NCI-H1105 treated with DMSO at 0.1 percent for 48 hours (cell line): ENCODE measurements around the gene TACC2.

Experiments
- DNase-seq: peaks from one replicate; lab custom pipeline; 2025; lab: John Stamatoyannopoulos, UW

Gene TACC2

GRCh38 chr10:122143238-122143841 lies 154.4 kb downstream of the TACC2 start:
- DNase-seq = no peak

DNA sequence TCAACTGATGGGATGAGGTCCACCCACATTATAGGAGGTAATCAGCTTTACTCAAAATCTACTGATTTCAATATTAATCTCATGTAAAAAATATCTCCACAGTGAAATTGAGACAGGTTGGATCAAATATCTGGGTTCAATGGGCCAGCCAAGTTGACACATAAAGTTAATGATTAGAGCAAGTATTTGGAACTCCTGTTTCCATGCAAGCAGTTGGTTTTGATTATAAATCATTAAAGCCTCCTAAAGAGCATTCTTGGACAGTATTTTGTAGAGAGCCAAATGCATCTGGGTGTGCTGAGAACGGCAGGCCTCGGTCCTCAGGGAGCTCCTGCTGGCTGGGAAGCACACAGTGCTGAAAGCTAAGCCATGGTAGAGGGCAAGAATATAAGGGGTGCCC lies 155.2 kb downstream of the TACC2 start:
- DNase-seq = no peak

DNA sequence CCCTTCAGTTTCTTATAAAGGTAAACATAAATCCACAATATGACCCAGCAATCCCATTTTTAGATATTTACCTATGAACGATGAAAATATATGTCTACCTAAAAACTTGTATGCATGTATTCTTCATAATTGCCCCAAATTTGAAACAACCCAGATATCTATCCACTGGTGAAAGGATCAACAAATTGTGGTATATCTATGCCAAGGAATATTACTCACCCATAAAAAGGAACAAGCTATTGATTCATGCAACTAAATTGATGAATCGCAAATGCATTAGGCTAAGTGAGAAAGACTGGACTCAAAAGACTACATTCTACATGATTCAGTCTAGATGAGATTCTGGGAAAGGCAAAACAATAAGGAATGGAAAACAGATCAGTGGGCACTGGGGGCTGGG lies 156.2 kb downstream of the TACC2 start:
- DNase-seq = no peak

DNA sequence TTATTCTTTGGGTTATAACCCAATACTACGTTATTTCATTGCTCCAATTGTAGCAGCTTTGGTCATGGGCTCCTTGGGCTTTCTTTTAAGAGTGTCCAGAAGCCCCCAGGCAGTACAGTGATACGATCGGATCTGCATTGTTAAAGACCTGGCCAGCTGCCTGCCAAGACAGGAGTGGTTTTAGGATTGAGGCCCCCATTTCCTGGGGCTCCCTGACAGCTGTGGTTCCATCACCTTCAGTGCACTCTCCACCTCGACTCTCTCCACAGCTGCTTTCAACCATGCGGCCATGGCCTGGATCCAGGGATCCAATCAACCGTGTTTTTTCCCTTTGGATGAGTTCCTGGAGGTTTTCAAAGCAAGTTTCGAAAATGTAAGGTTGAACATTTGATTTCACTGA lies 158.7 kb downstream of the TACC2 start:
- no peak for DNase-seq

GRCh38 chr10:122148876-122149560 lies 160.1 kb downstream of the TACC2 start:
- DNase-seq = no peak

DNA sequence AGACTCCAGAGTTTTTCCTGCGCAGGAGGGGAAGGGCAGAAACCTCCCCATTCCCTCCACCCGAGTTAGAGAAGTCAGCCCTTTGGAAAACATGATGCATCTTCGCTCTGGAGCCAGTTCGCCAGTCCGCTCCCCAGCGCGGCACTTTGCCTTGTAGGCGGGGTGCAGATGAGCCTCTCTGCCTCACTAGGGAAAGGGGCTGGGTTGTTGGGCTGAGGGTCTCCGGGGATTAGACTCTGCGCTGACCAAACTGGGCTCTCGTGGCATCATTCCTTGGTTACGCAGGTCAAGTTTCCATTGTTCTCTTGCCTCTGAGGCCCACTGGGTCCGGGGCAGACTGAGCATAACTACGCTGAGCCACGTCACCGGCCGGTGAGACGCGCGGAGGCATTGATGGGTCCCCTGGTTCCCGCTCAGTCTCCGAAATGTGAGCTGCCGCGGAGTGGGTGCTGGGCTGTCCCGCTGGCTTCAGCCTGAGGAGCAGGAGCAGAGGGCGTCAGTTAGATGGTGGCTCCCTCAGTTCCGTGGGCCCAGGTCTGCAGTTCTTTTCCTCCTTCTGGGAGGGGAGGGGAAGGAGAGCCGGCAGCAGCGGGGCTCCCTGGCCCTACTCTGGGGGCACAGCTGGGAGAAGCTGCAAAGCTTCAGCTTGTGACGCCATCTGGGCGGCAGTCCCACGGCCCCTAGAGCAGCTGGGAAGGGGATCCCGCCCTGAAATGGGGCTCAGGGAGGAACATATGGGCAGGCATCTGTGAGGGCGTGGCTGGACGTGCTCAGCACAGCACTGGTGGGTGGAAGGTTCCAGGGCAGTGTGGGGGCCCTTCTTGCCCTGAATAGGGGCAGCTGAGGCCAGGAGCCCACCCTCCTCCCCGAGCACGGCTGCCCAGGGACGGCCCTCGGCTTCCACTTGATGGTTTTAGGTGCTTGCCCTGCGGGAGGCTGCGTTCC lies 160.9 kb downstream of the TACC2 start:
- DNase-seq = no peak

DNA sequence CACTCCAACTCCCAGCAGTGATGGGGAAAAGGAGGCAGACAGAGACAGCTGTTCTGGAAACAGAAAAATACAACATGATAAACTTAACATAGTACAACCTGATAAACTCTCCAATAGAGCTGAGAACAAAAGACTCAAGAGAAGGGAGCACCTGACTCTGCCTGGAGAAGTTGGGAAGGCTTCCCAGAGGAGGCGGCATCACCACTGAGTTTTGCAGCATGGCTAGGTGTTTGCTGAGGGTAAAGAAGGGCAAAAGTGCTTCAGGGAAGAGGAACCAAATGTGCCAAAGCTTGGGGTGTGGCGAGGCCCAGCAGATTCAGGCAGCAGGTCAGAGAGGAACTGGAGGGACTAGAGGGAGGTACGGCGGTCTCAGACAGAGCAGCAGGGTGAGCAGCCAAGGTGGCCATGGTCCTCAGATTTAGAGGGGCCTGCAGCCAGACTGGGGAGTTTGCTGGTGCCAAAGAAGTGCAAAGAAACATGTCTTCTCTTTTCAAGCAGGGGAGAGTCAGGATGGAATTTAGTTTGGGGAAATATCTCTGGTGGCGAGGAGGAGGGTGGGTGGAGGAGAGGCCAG lies 162.2 kb downstream of the TACC2 start:
- DNase-seq = no peak

- no peak for DNase-seq
Observed at GRCh38 chr10:122152544-122152943, 163.6 kb downstream of the TACC2 start.

- DNase-seq = no peak
Observed at GRCh38 chr10:122154031-122154544, 165.1 kb downstream of the TACC2 start.

- no peak for DNase-seq
Observed at GRCh38 chr10:122154545-122155366, 165.8 kb downstream of the TACC2 start.

DNA sequence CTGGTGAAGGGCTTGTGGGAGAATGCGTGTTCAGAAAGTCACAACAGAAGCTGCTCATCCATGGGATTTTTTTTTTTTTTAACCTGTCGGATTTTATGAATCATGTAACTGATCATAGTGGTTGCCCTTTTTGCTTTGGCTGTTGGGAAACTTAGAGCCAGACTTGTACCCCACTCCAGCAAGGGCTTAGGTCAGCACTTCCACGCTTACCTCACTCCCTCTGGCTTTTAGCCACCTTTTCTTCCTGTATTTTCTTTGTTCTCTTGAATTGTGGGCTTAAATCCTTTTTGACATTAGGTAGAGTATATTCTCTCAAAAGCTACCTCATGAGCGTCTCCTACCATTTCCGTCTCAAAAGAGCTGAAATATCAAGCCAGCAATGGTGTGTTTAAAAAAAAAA lies 168.5 kb downstream of the TACC2 start:
- no peak for DNase-seq

GRCh38 chr10:122158362-122158761 lies 169.4 kb downstream of the TACC2 start:
- DNase-seq = no peak

- peak; percentile 11 for DNase-seq
Observed at GRCh38 chr10:122159141-122159970, 170.4 kb downstream of the TACC2 start.

DNA sequence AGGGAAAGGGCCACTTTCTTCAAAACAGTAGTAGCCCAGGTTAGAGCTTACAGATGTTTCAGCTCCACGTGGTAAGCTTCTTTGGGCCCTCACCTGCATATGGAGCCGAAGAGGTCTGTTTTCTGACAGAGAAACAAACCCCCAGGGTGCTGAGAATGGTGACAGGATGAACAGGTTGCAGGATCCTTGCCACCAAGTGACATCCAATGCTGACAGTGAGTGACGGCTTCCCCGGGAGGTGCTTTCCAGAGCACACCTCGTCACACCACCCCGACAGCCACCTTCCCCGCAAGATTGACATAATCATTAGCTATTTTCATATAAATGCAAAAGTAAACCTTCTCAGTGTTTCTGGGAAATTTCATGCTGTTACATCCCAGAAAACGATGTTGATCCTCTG lies 172.8 kb downstream of the TACC2 start:
- DNase-seq = no peak

GRCh38 chr10:122162671-122163173 lies 173.8 kb downstream of the TACC2 start:
- no peak for DNase-seq

DNA sequence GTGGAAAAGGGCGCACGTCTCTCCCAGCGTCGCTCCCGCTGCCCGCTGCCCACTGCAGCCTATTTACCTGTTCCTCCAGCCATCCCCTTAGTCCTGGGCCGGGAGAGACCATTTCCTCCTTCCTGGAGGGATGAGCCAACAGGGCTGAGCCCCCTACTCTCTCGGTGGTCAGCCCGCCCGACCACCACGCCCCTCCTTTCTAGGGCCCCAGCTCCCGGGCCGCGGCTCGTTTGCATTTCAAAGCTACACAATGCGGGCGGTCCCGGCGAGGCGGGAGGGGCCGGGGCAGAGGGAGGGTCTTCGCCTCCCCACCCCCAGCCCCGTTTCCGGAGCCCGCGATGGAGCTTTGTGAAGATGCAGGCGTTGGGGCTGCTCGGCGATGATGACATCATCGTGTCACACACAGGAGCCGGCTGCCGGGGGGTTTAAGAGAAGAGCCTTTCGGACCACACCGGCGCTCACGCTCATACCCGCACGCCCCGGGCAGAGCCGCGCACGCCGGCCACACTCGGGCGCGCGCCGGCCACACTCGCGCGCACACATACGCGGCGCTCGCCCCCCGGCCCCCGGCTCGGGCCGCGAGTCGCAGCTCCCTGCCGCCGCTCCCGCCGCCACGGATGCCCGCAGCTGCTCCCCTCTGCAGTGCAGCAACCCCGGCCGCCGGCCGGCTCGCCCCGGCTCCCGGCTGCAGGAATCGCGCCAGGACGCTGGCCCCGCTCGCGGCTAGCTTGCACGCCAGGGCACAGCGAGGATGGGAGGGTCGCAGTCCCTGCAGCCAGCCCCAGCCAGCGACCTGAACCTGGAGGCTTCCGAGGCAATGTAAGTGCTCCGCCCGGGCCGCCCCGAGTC lies 174.4 kb downstream of the TACC2 start:
- peak; percentile 20 for DNase-seq

DNA sequence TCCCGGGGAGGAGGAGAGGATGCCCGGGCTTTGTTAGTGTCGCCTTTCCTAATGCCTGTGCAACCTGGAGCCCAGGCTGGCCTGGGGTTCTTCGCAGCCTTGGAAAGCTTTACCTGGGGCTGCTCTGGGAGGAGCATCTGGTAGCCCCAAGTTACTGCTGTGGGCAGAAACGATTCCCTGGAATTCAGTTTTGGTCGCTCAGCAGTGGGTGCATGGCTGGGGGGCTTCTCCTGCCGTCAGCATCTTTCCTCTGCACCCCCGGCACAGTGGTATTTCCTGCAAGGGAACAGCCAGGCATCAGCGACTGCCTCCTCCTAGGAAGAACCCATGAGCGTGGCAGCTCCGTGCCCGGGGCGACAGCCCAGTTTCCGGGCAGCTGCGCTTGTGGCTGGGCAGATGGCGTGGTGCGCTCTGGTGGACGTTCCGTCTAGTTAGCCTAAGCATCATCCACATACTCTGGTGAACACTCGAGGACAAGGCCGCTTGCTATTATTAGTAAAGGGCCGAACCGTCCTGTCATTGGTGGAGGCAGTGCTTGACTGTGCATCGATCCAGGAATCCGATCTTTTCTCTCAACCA lies 175.1 kb downstream of the TACC2 start:
- peak; percentile 23 for DNase-seq

GRCh38 chr10:122164815-122165483 lies 176.0 kb downstream of the TACC2 start:
- no peak for DNase-seq
